ENCODE measurements around the gene EIF4E1B.

GRCh38 chr5:176644878-176645670 lies 14.6 kb downstream of the EIF4E1B start:
- TF ChIP-seq CTCF (IDR thresholded peaks at IDR 0.05) (no peak), EZH2 (IDR thresholded peaks at IDR 0.05; ENCODE audit: borderline replicate concordance, insufficient read depth, low read depth, low read length, poor library complexity, severe bottlenecking) (no peak)
